ENCODE results near the gene CTU1.

Gene CTU1

GRCh38 chr19:51103926-51104341, 4.3 kb downstream of the CTU1 start:
- no peak for DNase-seq (ENCODE audit: low spot score)

GRCh38 chr19:51102991-51103390, 5.2 kb downstream of the CTU1 start:
- no peak for DNase-seq (ENCODE audit: low spot score)

- DNase-seq (ENCODE audit: low spot score) = no peak
Measured at GRCh38 chr19:51101171-51101865, 6.9 kb downstream of the CTU1 start.

GRCh38 chr19:51100601-51101000, 7.6 kb downstream of the CTU1 start:
- DNase-seq (ENCODE audit: low spot score) = no peak

- no peak for DNase-seq (ENCODE audit: low spot score)
Measured at GRCh38 chr19:51099047-51099382, 9.2 kb downstream of the CTU1 start.

GRCh38 chr19:51098365-51099046, 9.7 kb downstream of the CTU1 start:
- no peak for DNase-seq (ENCODE audit: low spot score)

GRCh38 chr19:51097796-51098195, 10.4 kb downstream of the CTU1 start:
- no peak for DNase-seq (ENCODE audit: low spot score)

- peak; percentile 73 for DNase-seq (ENCODE audit: low spot score)
Measured at GRCh38 chr19:51097166-51097738, 11.0 kb downstream of the CTU1 start.

GRCh38 chr19:51096473-51097165, 11.6 kb downstream of the CTU1 start:
- DNase-seq (ENCODE audit: low spot score) = no peak

GRCh38 chr19:51094696-51095279, 13.4 kb downstream of the CTU1 start:
- peak; percentile 59 for DNase-seq (ENCODE audit: low spot score)

- no peak for DNase-seq (ENCODE audit: low spot score)
Measured at GRCh38 chr19:51093510-51094345, 14.5 kb downstream of the CTU1 start.

- no peak for DNase-seq (ENCODE audit: low spot score)
Measured at GRCh38 chr19:51093101-51093500, 15.1 kb downstream of the CTU1 start.

GRCh38 chr19:51091895-51092873, 16.0 kb downstream of the CTU1 start:
- no peak for DNase-seq (ENCODE audit: low spot score)

- no peak for DNase-seq (ENCODE audit: low spot score)
Measured at GRCh38 chr19:51091126-51091525, 17.1 kb downstream of the CTU1 start.

GRCh38 chr19:51090471-51090870, 17.7 kb downstream of the CTU1 start:
- no peak for DNase-seq (ENCODE audit: low spot score)

- no peak for DNase-seq (ENCODE audit: low spot score)
Measured at GRCh38 chr19:51089786-51090185, 18.4 kb downstream of the CTU1 start.

GRCh38 chr19:51086153-51086850, 21.9 kb downstream of the CTU1 start:
- DNase-seq (ENCODE audit: low spot score) = no peak

- DNase-seq (ENCODE audit: low spot score) = no peak
Measured at GRCh38 chr19:51084505-51084904, 23.7 kb downstream of the CTU1 start.

- no peak for DNase-seq (ENCODE audit: low spot score)
Measured at GRCh38 chr19:51083783-51084182, 24.4 kb downstream of the CTU1 start.

- DNase-seq (ENCODE audit: low spot score) = no peak
Measured at GRCh38 chr19:51083181-51083580, 25.0 kb downstream of the CTU1 start.

Measured in AG20443 (cell line).